ENCODE data around the gene GLE1.

- no peak for TF ChIP-seq GATA3 (IDR thresholded peaks at IDR 0.05; ENCODE audit: low read depth, low read length)
- TF ChIP-seq GATA2 (IDR thresholded peaks at IDR 0.05; ENCODE audit: low read depth, low read length): no peak
Observed at GRCh38 chr9:128475867-128476266, 28.7 kb upstream of the GLE1 start.
